ENCODE measurements around the gene KIF5C.

DNA sequence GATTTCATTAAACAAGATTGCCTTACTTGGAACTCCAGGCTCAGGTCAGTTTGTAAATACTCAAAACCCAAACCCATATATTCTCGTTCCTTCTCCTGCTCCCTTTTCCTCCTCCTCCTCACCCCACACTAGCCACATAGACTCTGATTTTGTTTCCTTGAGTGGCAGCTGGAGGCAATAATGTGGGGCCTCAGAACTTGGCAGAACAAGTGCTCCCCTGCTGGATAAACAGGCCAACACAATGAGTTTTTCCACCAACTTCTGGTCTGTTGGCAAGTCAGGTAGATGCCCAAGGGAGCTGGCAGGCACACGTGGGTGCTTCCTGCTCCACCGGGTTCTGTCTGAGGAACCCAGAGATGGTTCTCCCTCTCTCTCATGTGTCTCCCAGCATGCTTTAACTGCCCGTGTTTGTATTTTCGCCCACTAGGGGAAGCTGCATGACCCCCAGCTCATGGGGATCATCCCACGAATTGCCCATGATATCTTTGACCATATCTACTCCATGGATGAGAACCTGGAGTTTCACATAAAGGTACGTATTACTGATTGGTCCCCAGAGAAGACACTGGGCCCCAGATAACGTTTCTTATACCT, 61.9 kb downstream of the KIF5C start:
- TF ChIP-seq, protein P1, sequence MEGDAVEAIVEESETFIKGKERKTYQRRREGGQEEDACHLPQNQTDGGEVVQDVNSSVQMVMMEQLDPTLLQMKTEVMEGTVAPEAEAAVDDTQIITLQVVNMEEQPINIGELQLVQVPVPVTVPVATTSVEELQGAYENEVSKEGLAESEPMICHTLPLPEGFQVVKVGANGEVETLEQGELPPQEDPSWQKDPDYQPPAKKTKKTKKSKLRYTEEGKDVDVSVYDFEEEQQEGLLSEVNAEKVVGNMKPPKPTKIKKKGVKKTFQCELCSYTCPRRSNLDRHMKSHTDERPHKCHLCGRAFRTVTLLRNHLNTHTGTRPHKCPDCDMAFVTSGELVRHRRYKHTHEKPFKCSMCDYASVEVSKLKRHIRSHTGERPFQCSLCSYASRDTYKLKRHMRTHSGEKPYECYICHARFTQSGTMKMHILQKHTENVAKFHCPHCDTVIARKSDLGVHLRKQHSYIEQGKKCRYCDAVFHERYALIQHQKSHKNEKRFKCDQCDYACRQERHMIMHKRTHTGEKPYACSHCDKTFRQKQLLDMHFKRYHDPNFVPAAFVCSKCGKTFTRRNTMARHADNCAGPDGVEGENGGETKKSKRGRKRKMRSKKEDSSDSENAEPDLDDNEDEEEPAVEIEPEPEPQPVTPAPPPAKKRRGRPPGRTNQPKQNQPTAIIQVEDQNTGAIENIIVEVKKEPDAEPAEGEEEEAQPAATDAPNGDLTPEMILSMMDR (IDR thresholded peaks at IDR 0.05), result no peak
- TF ChIP-seq POLR2A (IDR thresholded peaks at IDR 0.05), result no peak
- TF ChIP-seq POLR2AphosphoS5 (IDR thresholded peaks at IDR 0.05), result no peak

Measured in stomach (tissue), 4 donors.